Measurements from ENCODE around the gene APOB.

DNA sequence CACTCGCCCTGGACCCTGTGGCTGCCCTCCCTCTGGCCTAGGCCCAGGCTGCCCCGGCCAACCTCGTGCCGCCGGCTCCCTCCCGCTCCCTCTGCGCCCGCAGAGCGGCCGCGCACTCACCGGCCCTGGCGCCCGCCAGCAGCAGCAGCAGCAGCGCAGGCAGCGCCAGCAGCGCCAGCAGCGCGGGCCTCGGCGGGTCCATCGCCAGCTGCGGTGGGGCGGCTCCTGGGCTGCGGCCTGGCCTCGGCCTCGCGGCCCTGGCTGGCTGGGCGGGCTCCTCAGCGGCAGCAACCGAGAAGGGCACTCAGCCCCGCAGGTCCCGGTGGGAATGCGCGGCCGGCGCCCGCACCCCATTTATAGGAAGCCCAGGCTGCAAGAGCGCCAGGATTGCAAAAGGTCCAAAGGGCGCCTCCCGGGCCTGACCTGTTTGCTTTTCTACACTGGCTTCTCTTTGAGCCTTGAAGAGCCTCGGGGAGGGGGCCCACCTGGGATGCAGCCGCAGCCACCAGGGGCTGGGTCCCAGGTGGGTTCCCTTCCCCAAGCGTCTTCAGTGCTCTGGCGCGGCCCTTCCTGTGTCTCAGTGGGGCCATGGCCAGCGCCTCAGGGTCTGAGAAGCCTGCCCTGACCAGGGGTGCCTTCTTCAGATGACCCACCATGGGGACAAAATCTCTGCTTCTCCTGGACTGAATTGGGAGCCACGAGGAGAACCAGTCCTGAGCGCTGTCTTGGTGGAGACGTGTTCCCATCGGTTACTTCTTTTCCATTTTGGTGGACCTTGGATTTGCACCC lies at the start of gene APOB:
- TF ChIP-seq POLR2A (IDR thresholded peaks at IDR 0.05; ENCODE audit: low read length) (no peak), GATA1 (IDR thresholded peaks at IDR 0.05; ENCODE audit: low read depth, low read length) (no peak)
